Measurements from ENCODE around the gene PITPNM3.

DNA sequence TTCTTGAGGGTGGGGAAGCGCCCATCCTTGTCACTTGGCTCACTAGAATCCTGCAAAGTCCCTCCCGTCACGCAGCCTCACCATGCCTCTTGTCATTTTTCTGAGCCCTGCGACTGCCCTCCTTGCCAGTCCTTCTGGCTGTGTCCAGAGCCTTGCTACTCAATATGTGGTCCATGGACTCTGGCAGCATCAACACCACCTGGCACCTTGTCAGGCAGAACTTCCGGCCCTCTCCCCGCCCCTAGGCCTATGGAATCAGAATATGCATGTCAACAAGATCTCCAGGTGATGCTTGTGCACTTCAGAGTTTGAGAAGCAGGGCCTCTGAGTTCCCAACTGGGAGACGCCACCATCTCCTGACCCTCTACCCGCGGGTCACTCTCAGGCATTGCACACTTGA lies 100.0 kb downstream of the PITPNM3 start:
- no peak for TF ChIP-seq POLR2A (IDR thresholded peaks at IDR 0.05)
- TF ChIP-seq, protein P1, sequence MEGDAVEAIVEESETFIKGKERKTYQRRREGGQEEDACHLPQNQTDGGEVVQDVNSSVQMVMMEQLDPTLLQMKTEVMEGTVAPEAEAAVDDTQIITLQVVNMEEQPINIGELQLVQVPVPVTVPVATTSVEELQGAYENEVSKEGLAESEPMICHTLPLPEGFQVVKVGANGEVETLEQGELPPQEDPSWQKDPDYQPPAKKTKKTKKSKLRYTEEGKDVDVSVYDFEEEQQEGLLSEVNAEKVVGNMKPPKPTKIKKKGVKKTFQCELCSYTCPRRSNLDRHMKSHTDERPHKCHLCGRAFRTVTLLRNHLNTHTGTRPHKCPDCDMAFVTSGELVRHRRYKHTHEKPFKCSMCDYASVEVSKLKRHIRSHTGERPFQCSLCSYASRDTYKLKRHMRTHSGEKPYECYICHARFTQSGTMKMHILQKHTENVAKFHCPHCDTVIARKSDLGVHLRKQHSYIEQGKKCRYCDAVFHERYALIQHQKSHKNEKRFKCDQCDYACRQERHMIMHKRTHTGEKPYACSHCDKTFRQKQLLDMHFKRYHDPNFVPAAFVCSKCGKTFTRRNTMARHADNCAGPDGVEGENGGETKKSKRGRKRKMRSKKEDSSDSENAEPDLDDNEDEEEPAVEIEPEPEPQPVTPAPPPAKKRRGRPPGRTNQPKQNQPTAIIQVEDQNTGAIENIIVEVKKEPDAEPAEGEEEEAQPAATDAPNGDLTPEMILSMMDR (IDR thresholded peaks at IDR 0.05 in 4 of 5, conservative IDR thresholded peaks at IDR 0.05 in 1 of 5), result no peak
